Measurements from ENCODE around the gene CACNA2D2. TPM values are rescaled to one million over a fixed set of nuclear protein-coding genes. Genes with fewer than 3 reads are reported as not detected.
A peak's percentile ranks its signal among the peaks of the same experiment; 100 is the strongest.

Gene CACNA2D2
- total RNA-seq, 1 donor from 2014 or later, result 5.0 TPM

GRCh38 chr3:50550079-50550736 lies 46.8 kb upstream of the CACNA2D2 start:
- peak; percentile 87 for DNase-seq
- Mint-ChIP-seq H3K27me3 (ENCODE audit: unreplicated experiment) (peaks cover 3% of the 10 kb centered on the region), H3K4me3 (ENCODE audit: unreplicated experiment) (no peak overlapping the region), H3K4me1 (ENCODE audit: low read depth, unreplicated experiment) (peaks cover 7% of the 10 kb centered on the region), H3K27ac (ENCODE audit: unreplicated experiment) (no peak overlapping the region), H3K9me3 (ENCODE audit: unreplicated experiment) (peaks cover 3% of the 10 kb centered on the region), H3K36me3 (ENCODE audit: unreplicated experiment) (no peaks in the 10 kb centered on the region)
- TF ChIP-seq, protein P1, sequence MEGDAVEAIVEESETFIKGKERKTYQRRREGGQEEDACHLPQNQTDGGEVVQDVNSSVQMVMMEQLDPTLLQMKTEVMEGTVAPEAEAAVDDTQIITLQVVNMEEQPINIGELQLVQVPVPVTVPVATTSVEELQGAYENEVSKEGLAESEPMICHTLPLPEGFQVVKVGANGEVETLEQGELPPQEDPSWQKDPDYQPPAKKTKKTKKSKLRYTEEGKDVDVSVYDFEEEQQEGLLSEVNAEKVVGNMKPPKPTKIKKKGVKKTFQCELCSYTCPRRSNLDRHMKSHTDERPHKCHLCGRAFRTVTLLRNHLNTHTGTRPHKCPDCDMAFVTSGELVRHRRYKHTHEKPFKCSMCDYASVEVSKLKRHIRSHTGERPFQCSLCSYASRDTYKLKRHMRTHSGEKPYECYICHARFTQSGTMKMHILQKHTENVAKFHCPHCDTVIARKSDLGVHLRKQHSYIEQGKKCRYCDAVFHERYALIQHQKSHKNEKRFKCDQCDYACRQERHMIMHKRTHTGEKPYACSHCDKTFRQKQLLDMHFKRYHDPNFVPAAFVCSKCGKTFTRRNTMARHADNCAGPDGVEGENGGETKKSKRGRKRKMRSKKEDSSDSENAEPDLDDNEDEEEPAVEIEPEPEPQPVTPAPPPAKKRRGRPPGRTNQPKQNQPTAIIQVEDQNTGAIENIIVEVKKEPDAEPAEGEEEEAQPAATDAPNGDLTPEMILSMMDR (IDR thresholded peaks at IDR 0.05; ENCODE audit: partially characterized antibody, unreplicated experiment), result peak; percentile 96

GRCh38 chr3:50549226-50549625 lies 45.8 kb upstream of the CACNA2D2 start:
- no peaks in the 10 kb centered on the region for H3K36me3 Mint-ChIP-seq (ENCODE audit: unreplicated experiment)

DNA sequence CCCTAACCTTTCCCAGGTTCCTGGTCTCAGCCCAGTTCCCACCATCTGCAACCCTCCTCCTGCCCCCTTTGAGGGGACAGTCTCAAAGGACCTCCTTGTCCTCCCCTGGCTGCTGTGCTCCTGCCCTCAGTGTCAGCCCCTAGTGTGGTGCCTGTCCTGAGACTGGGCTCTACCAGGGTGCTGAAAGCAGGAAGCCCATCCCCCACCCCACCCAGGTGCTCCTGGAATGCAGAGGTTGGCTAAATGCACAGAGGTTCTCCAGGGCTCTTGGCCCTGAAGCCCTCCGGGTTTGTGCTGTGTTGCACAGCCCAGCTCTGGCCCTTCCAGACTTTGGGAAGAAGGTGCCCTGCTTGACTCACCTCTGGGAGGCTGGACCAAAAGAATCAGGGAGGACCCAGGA lies 42.3 kb upstream of the CACNA2D2 start:
- no peak for DNase-seq
- Mint-ChIP-seq H3K4me3 (ENCODE audit: unreplicated experiment) (no peak overlapping the region), H3K27me3 (ENCODE audit: unreplicated experiment) (peaks cover 1% of the 10 kb centered on the region), H3K36me3 (ENCODE audit: unreplicated experiment) (no peaks in the 10 kb centered on the region), H3K4me1 (ENCODE audit: low read depth, unreplicated experiment) (peaks cover 3% of the 10 kb centered on the region), H3K27ac (ENCODE audit: unreplicated experiment) (no peak overlapping the region), H3K9me3 (ENCODE audit: unreplicated experiment) (peaks cover 3% of the 10 kb centered on the region)
- TF ChIP-seq, protein P1 (IDR thresholded peaks at IDR 0.05; ENCODE audit: partially characterized antibody, unreplicated experiment), result no peak

More at GRCh38 chr3:50549226-50549625, 45.8 kb upstream of the CACNA2D2 start:
- Mint-ChIP-seq H3K27me3 (ENCODE audit: unreplicated experiment) (peaks cover 3% of the 10 kb centered on the region), H3K4me3 (ENCODE audit: unreplicated experiment) (no peak overlapping the region), H3K4me1 (ENCODE audit: low read depth, unreplicated experiment) (peaks cover 3% of the 10 kb centered on the region), H3K9me3 (ENCODE audit: unreplicated experiment) (peaks cover 3% of the 10 kb centered on the region), H3K27ac (ENCODE audit: unreplicated experiment) (no peak overlapping the region)
- TF ChIP-seq, protein P1 (IDR thresholded peaks at IDR 0.05; ENCODE audit: partially characterized antibody, unreplicated experiment), result no peak
- no peak for DNase-seq

GRCh38 chr3:50542177-50543034 lies 39.0 kb upstream of the CACNA2D2 start:
- TF ChIP-seq, protein P1 (IDR thresholded peaks at IDR 0.05; ENCODE audit: partially characterized antibody, unreplicated experiment), result peak; percentile 92
- Mint-ChIP-seq H3K27me3 (ENCODE audit: unreplicated experiment) (peaks cover 16% of the 10 kb centered on the region), H3K4me1 (ENCODE audit: low read depth, unreplicated experiment) (no peaks in the 10 kb centered on the region), H3K36me3 (ENCODE audit: unreplicated experiment) (no peaks in the 10 kb centered on the region), H3K27ac (ENCODE audit: unreplicated experiment) (no peak overlapping the region), H3K9me3 (ENCODE audit: unreplicated experiment) (peaks cover 4% of the 10 kb centered on the region), H3K4me3 (ENCODE audit: unreplicated experiment) (no peak overlapping the region)
- peak; percentile 85 for DNase-seq

Data from glutamatergic neuron (in vitro differentiated cells).